SK-N-SH (cell line): ENCODE measurements around the gene EFNA3. TPM values are rescaled to one million over a fixed set of nuclear protein-coding genes. Genes with fewer than 3 reads are reported as not detected.

Experiments
- CTCF ChIA-PET: fragments of 300-600, 350-600 bp; formaldehyde crosslinking; extraction: SDS; loops from one replicate; lab custom pipeline; 2021; lab: Yijun Ruan, JAX
- POLR2A ChIA-PET: fragments of 350-600 bp; sonication (Branson Sonifier 250); formaldehyde crosslinking; extraction: SDS; loops from one replicate; lab custom pipeline; 2020; ENCODE audit warnings: antibody characterized with exemption, inconsistent platforms; lab: Yijun Ruan, JAX
- DNase-seq: peaks from one replicate; pipeline ENCODE4 v3.0.0; 2012
- H2AFZ ChIP-seq: fragments of 200-600 bp; sonication (generic); 2 replicates; pipeline ENCODE4 v1.8.1; 2016; ENCODE audit warnings: antibody characterized with exemption, mild to moderate bottlenecking, low read depth
- H3F3A ChIP-seq: fragments of 200-600 bp; sonication (generic); replicated peaks from 2 replicates; pipeline ENCODE3; 2016; ENCODE audit warnings: antibody characterized with exemption, mild to moderate bottlenecking; ENCODE audit not compliant: insufficient read depth
- H3K27ac ChIP-seq, 2 experiments: fragments of 200-500 bp in 1 of 2; fragments of 200-600 bp in 1 of 2; sonication (Bioruptor generic) in 1 of 2; sonication (generic), shearing (Covaris generic) in 1 of 2; 2 replicates each; pipeline versions ENCODE4 v1.5.1 to v1.6.1; 2014 to 2016; ENCODE audit warnings: low read depth in 2 of 2, inconsistent platforms in 1 of 2, low read length in 1 of 2, mild to moderate bottlenecking in 1 of 2, mixed read lengths in 1 of 2
- H3K27me3 ChIP-seq: fragments of 200-600 bp; sonication (generic), shearing (Covaris generic); 2 replicates; pipeline ENCODE4 v1.6.1; 2016; ENCODE audit warnings: mixed run types; ENCODE audit not compliant: insufficient read depth
- H3K36me3 ChIP-seq, 2 experiments: fragments of 200-500 bp in 1 of 2; fragments of 200-600 bp in 1 of 2; sonication (Bioruptor generic) in 1 of 2; sonication (generic) in 1 of 2; replicated peaks in 1 of 2; 2 replicates each; pipeline versions ENCODE3 to v1.5.1; 2014 to 2016; ENCODE audit warnings: low read length in 1 of 2, mild to moderate bottlenecking in 1 of 2; ENCODE audit not compliant: insufficient read depth in 2 of 2, control insufficient read depth in 1 of 2
- H3K4me1 ChIP-seq, 2 experiments: fragments of 200-500 bp in 1 of 2; fragments of 200-600 bp in 1 of 2; sonication (Bioruptor generic) in 1 of 2; sonication (generic), shearing (Covaris generic) in 1 of 2; 2 replicates each; pipeline versions ENCODE4 v1.5.1 to v1.6.1; 2014 to 2016; ENCODE audit warnings: low read depth in 1 of 2, low read length in 1 of 2, mixed run types in 1 of 2; ENCODE audit not compliant: insufficient read depth in 2 of 2, control insufficient read depth in 1 of 2
- H3K4me2 ChIP-seq: fragments of 200-600 bp; sonication (generic), shearing (Covaris generic); 2 replicates; pipeline ENCODE4 v1.6.1; 2017; ENCODE audit warnings: mixed run types
- H3K4me3 ChIP-seq, 2 experiments: fragments of 200-500 bp in 1 of 2; fragments of 200-600 bp in 1 of 2; sonication (Bioruptor generic) in 1 of 2; sonication (generic), shearing (Covaris generic) in 1 of 2; 2 replicates each; pipeline versions ENCODE4 v1.5.1 to v1.8.1; 2014 to 2016; ENCODE audit warnings: low read depth in 2 of 2, inconsistent platforms in 1 of 2, low read length in 1 of 2, mild to moderate bottlenecking in 1 of 2, mixed read lengths in 1 of 2, moderate library complexity in 1 of 2
- H3K79me2 ChIP-seq: fragments of 200-600 bp; sonication (generic); 2 replicates; pipeline ENCODE4 v1.8.1; 2017; ENCODE audit warnings: mild to moderate bottlenecking; ENCODE audit not compliant: insufficient read depth
- H3K9ac ChIP-seq: fragments of 200-600 bp; sonication (generic); 2 replicates; pipeline ENCODE4 v1.6.1; 2017; ENCODE audit warnings: mixed run types
- H3K9me2 ChIP-seq: fragments of 200-600 bp; sonication (generic); 2 replicates; pipeline ENCODE4 v1.6.1; 2017; ENCODE audit warnings: mixed run types
- H3K9me3 ChIP-seq: fragments of 200-600 bp; sonication (generic); 2 replicates; pipeline ENCODE4 v1.6.1; 2017; ENCODE audit warnings: mixed run types, mild to moderate bottlenecking, moderate library complexity
- H4K20me1 ChIP-seq: fragments of 200-600 bp; sonication (generic); 2 replicates; pipeline ENCODE4 v1.6.1; 2017; ENCODE audit warnings: mild to moderate bottlenecking, mixed run types; ENCODE audit not compliant: insufficient read depth
- CHD2 ChIP-seq: fragments of 150-350 bp; IDR thresholded peaks from 2 replicates; pipeline ENCODE4 v1.6.1; 2018; ENCODE audit warnings: low read length; ENCODE audit not compliant: partially characterized antibody
- ELF1 ChIP-seq: IDR thresholded peaks from 2 replicates; pipeline ENCODE4 v1.4.0; 2012
- EP300 ChIP-seq, 2 experiments: IDR thresholded peaks; 2 replicates each; pipeline versions ENCODE4 v1.4.0 to v1.6.1; 2012; ENCODE audit warnings: borderline replicate concordance in 1 of 2, low read depth in 1 of 2, low read length in 1 of 2
- EZH2phosphoT487 ChIP-seq: fragments of 200-600 bp; sonication (generic); IDR thresholded peaks from 2 replicates; pipeline ENCODE4 v1.6.1; 2017; ENCODE audit warnings: low read depth, mixed run types, mild to moderate bottlenecking, antibody characterized with exemption, moderate library complexity, borderline replicate concordance
- GATA2 ChIP-seq: sonication (generic); formaldehyde crosslinking; IDR thresholded peaks from 2 replicates; pipeline ENCODE4 v1.5.0; 2020; ENCODE audit warnings: mild to moderate bottlenecking, missing genetic modification reagents
- MAX ChIP-seq: IDR thresholded peaks from 2 replicates; pipeline ENCODE4 v1.4.0; 2012; ENCODE audit warnings: low read depth
- MXI1 ChIP-seq: IDR thresholded peaks from 2 replicates; pipeline ENCODE4 v1.6.1; 2012; ENCODE audit warnings: mild to moderate bottlenecking, low read depth, low read length, improper control_type of control experiment
- NFIC ChIP-seq: IDR thresholded peaks from 2 replicates; pipeline ENCODE4 v1.4.0; 2012; ENCODE audit warnings: borderline replicate concordance
- NRF1 ChIP-seq: IDR thresholded peaks from 2 replicates; pipeline ENCODE4 v1.6.1; 2012; ENCODE audit warnings: low read depth, mild to moderate bottlenecking, low read length
- POLR2AphosphoS5 ChIP-seq: IDR thresholded peaks from 2 replicates; pipeline ENCODE4 v1.6.1; 2012; ENCODE audit warnings: low read depth, low read length
- RFX5 ChIP-seq: IDR thresholded peaks from 2 replicates; pipeline ENCODE4 v1.6.1; 2012; ENCODE audit warnings: mild to moderate bottlenecking, improper control_type of control experiment, low read length
- SIN3A ChIP-seq: IDR thresholded peaks from 2 replicates; pipeline ENCODE4 v1.6.1; 2012; ENCODE audit warnings: low read depth, mild to moderate bottlenecking, low read length, moderate library complexity, borderline replicate concordance
- TAF1 ChIP-seq: IDR thresholded peaks from 2 replicates; pipeline ENCODE4 v1.6.1; 2012; ENCODE audit warnings: low read depth, mild to moderate bottlenecking, low read length, moderate library complexity, borderline replicate concordance
- TCF12 ChIP-seq: IDR thresholded peaks from 2 replicates; pipeline ENCODE4 v1.4.0; 2012
- ZBTB33 ChIP-seq: IDR thresholded peaks from 2 replicates; pipeline ENCODE4 v1.4.0; 2012; ENCODE audit warnings: low read depth, borderline replicate concordance
- WGBS: methylation state at CpG from one replicate; pipeline ENCODE4 v1.1.6; 2017; ENCODE audit warnings: low lambda C conversion rate; 5-methylcytosine and 5-hydroxymethylcytosine counted together
- polyA plus RNA-seq, 3 experiments: library from polyadenylated mRNA; depleted of rRNA; stranded (reverse); fragments of >200 nt; gene quantifications; 2 replicates each; pipeline ENCODE4 v1.2.3, GENCODE V29; 2012
- TF ChIP-seq, protein P1 (sequence below): IDR thresholded peaks from 2 replicates; pipeline ENCODE4 v1.6.1; 2012; ENCODE audit warnings: mild to moderate bottlenecking, low read depth, low read length, moderate library complexity
- TF ChIP-seq, protein P2 (sequence below): fragments of 150-350 bp; IDR thresholded peaks from 2 replicates; pipeline ENCODE4 v1.6.1; 2017; ENCODE audit warnings: antibody characterized with exemption, low read length, low read depth, borderline replicate concordance

EFNA3 gene
- polyA plus RNA-seq, 1 of the 3 experiments (the other 2 are of a cell fraction) = 6.0 TPM

- Histone ChIP-seq H3K36me3 (peaks cover 0 to 8% of the 10 kb centered on the region in 2 experiments), H4K20me1 (no peaks in the 10 kb centered on the region), H3K27me3 (no peaks in the 10 kb centered on the region), H3K9me3 (no peaks in the 10 kb centered on the region), H3K27ac (peak within 1 kb of the TSS in 1 of 2 experiments; percentile 77; a peak in 2 of 4 replicates), H3F3A (peaks cover 7% of the 10 kb centered on the region), H3K79me2 (no peaks in the 10 kb centered on the region), H3K9me2 (no peaks in the 10 kb centered on the region), H3K9ac (peak within 1 kb of the TSS; percentile 56), H3K4me2 (peak within 1 kb of the TSS; percentile 98), H2AFZ (peak within 1 kb of the TSS; percentile 91), H3K4me1 (peaks cover 19 to 45% of the 10 kb centered on the region in 2 experiments), H3K4me3 (peak within 1 kb of the TSS; percentile 63 to 67)
- peak; percentile 84 for DNase-seq
- CTCF ChIA-PET = interaction anchor here (0.8 to 9.7 kb wide), 6 partner anchors 36 to 50 kb away, joined by 3 to 67 read pairs (median 22); partner anchors contain the start of gene KRTCAP2
- 5% methylated on average over 27 of the region's 76 CpGs for WGBS
- POLR2A ChIA-PET = interaction anchor here (1.5 to 1.6 kb wide), 2 partner anchors 46 to 47 kb away, joined by 4 to 5 read pairs; partner anchors contain the start of gene KRTCAP2
- TF ChIP-seq EZH2phosphoT487 (no peak), TCF12 (no peak), CHD2 (peak; percentile 37), MXI1 (peak; percentile 26), GATA2 (no peak), ZBTB33 (no peak), SIN3A (no peak), MAX (peak; percentile 55; the same call in 1 of the 2 replicates), NFIC (no peak), RFX5 (no peak), NRF1 (no peak), ELF1 (no peak), TAF1 (peak; percentile 20; the same call in 1 of the 2 replicates), POLR2AphosphoS5 (peak; percentile 67; the same call in 1 of the 2 replicates), EP300 (IDR thresholded peaks at IDR 0.05; ENCODE audit: borderline replicate concordance in 1 of 2, low read depth in 1 of 2, low read length in 1 of 2) (no peak)
- TF ChIP-seq, protein P1, sequence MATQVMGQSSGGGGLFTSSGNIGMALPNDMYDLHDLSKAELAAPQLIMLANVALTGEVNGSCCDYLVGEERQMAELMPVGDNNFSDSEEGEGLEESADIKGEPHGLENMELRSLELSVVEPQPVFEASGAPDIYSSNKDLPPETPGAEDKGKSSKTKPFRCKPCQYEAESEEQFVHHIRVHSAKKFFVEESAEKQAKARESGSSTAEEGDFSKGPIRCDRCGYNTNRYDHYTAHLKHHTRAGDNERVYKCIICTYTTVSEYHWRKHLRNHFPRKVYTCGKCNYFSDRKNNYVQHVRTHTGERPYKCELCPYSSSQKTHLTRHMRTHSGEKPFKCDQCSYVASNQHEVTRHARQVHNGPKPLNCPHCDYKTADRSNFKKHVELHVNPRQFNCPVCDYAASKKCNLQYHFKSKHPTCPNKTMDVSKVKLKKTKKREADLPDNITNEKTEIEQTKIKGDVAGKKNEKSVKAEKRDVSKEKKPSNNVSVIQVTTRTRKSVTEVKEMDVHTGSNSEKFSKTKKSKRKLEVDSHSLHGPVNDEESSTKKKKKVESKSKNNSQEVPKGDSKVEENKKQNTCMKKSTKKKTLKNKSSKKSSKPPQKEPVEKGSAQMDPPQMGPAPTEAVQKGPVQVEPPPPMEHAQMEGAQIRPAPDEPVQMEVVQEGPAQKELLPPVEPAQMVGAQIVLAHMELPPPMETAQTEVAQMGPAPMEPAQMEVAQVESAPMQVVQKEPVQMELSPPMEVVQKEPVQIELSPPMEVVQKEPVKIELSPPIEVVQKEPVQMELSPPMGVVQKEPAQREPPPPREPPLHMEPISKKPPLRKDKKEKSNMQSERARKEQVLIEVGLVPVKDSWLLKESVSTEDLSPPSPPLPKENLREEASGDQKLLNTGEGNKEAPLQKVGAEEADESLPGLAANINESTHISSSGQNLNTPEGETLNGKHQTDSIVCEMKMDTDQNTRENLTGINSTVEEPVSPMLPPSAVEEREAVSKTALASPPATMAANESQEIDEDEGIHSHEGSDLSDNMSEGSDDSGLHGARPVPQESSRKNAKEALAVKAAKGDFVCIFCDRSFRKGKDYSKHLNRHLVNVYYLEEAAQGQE = no peak
- TF ChIP-seq, protein P2, sequence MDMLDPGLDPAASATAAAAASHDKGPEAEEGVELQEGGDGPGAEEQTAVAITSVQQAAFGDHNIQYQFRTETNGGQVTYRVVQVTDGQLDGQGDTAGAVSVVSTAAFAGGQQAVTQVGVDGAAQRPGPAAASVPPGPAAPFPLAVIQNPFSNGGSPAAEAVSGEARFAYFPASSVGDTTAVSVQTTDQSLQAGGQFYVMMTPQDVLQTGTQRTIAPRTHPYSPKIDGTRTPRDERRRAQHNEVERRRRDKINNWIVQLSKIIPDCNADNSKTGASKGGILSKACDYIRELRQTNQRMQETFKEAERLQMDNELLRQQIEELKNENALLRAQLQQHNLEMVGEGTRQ = no peak
These were observed 48.7 kb downstream of the EFNA3 start, which contains the start of gene EFNA1 for GRCh38 chr1:155127105-155127966. TSS of gene EFNA1 (plus strand) at chr1:155127876. CDS start at chr1:155127978, 102 bp downstream.
